Epidermal melanocyte (primary cell): ENCODE data around the gene UBR3.
"Not testable (repeated sequence)": the region's sequence is repeated elsewhere in the genome, so short reads cannot be mapped to it uniquely, and the experiment has no call there.

Experiments
- DNase-seq: peaks from one replicate; pipeline ENCODE4 v3.0.0; 2011; ENCODE audit warnings: low spot score; ENCODE audit not compliant: insufficient read length

Gene UBR3

GRCh38 chr2:169827272-169828140 lies at the start of gene UBR3:
UBR3 (plus strand) TSS chr2:169827454; CDS start chr2:169827508, 54 bp downstream.
- DNase-seq, result peak; percentile 84

- no peak for DNase-seq
Observed at GRCh38 chr2:169778446-169778845, 48.8 kb upstream of the UBR3 start.

- DNase-seq, result no peak
Observed at GRCh38 chr2:169781249-169782013, 45.8 kb upstream of the UBR3 start.

- no peak for DNase-seq
Observed at GRCh38 chr2:169782513-169782912, 44.7 kb upstream of the UBR3 start.

GRCh38 chr2:169790581-169790980 lies 36.7 kb upstream of the UBR3 start:
- no peak for DNase-seq

- DNase-seq, result no peak
Observed at GRCh38 chr2:169795181-169795580, 32.1 kb upstream of the UBR3 start.

- DNase-seq, result no peak
Observed at GRCh38 chr2:169796441-169796840, 30.8 kb upstream of the UBR3 start.

- DNase-seq, result no peak
Observed at GRCh38 chr2:169797601-169798000, 29.7 kb upstream of the UBR3 start.

- DNase-seq, result no peak
Observed at GRCh38 chr2:169798397-169798717, 28.9 kb upstream of the UBR3 start.

GRCh38 chr2:169798718-169799592 lies 28.3 kb upstream of the UBR3 start, which contains the start of gene SSB:
SSB (plus strand) TSS chr2:169798871; CDS start chr2:169800961, 2,090 bp downstream.
- DNase-seq, result peak; percentile 88

- DNase-seq, result no peak
Observed at GRCh38 chr2:169803480-169803879, 23.8 kb upstream of the UBR3 start.

GRCh38 chr2:169806586-169806985 lies 20.7 kb upstream of the UBR3 start:
- DNase-seq, result no peak

- no peak for DNase-seq
Observed at GRCh38 chr2:169808221-169808620, 19.0 kb upstream of the UBR3 start.

- no peak for DNase-seq
Observed at GRCh38 chr2:169815849-169816248, 11.4 kb upstream of the UBR3 start.

GRCh38 chr2:169816961-169817360 lies 10.3 kb upstream of the UBR3 start:
- not testable (repeated sequence) for DNase-seq

- DNase-seq, result not testable (repeated sequence)
Observed at GRCh38 chr2:169817369-169817768, 9.9 kb upstream of the UBR3 start.

GRCh38 chr2:169818241-169818640 lies 9.0 kb upstream of the UBR3 start:
- DNase-seq, result no peak

- DNase-seq, result no peak
Observed at GRCh38 chr2:169819106-169819505, 8.1 kb upstream of the UBR3 start.

- not testable (repeated sequence) for DNase-seq
Observed at GRCh38 chr2:169820101-169820500, 7.2 kb upstream of the UBR3 start.

- no peak for DNase-seq
Observed at GRCh38 chr2:169822036-169822435, 5.2 kb upstream of the UBR3 start.

GRCh38 chr2:169822785-169823392 lies 4.4 kb upstream of the UBR3 start:
- no peak for DNase-seq
